ENCODE data around the gene OBP2B.
A peak's percentile ranks its signal among the peaks of the same experiment; 100 is the strongest.
"Not testable (repeated sequence)": the region's sequence is repeated elsewhere in the genome, so short reads cannot be mapped to it uniquely, and the experiment has no call there.

OBP2B gene

DNA sequence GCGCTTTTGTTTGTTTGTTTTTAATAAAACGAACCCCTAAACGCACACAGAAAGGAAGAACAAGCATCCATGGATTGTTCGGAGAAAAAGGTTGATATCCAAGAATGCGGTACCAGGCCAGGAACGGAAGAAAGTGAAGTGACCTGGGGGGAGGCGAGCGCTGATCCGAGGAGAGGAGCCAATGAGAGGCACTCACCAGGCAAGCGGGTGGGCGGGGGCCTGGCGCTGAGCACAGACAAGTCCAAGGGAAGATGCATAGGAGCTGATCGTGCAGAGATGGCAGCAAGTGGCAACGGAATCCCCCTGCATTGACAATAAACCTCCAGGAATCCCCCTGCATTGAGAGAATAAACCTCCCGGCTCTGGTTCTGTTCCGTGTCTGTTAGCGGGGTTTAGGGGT lies 8.4 kb downstream of the OBP2B start:
- DNase-seq = no peak

DNA sequence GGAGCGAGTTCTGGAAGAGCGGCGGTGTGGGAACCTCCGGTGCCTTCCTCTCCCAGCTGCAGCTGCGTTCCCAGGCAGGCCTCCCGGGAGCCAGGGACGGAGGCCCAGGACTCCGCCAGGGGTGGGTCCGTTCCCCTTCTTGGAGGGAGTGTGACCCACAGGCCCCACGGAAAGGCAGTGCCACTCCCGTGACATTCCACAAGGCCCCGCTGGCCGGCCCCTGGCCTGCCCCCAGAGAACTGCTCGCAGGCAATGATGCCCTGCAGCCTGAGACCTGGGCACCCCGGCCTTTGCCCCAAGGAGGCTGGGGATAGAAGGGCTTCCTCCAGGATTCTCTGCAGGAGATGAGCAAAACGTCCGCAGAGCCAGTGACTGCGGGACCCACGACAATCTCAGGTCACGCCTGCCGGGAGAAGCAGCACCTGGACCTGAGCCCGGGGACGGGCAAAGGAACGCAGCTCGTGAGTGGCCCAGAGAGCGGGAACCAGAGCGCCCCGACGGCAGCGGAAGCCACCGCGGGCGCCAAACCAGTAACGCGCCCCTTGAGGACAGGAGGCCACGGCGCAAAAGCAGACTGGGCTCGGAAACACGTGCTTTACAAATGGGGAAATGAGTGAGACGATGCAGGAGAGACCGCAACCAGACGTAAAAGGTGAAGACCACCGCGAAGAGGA lies 9.3 kb downstream of the OBP2B start:
- DNase-seq = peak; percentile 86

DNA sequence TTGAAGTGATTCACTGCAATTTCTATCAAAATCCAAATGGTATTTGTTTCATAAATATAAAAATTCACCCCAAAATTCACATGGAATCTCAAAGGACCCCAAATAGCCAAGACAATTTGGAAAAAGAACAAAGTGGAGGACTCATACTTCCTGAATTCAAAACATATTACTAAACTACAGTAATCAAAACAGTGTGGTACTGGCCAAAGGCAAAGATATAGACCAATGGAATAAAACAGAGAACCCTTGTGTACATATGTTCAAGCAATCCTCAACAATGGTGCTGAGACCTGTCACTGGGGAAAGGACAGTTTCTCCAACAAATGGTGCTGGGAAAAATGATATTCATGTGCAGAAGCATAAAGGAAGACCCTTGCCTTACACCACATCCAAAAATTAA lies 14.0 kb downstream of the OBP2B start:
- no peak for DNase-seq

DNA sequence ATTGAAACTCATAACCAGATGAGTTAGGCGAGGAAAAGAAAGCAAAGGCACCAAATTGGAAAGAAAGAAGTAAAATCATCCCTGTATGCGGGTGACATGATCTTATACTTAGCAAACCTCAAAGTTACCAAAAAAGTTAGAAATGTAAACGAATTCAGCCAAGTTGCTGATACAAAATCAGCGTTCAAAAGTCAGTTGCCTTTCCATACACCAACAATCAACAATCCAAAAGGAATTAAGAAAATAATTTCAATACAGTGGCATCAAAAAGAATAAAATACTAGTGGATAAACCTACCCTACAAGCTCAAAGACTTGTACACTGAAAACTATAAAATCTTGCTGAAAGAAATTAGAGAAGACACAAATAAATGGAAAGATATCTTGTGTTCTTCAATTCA lies 14.5 kb downstream of the OBP2B start:
- DNase-seq = no peak

DNA sequence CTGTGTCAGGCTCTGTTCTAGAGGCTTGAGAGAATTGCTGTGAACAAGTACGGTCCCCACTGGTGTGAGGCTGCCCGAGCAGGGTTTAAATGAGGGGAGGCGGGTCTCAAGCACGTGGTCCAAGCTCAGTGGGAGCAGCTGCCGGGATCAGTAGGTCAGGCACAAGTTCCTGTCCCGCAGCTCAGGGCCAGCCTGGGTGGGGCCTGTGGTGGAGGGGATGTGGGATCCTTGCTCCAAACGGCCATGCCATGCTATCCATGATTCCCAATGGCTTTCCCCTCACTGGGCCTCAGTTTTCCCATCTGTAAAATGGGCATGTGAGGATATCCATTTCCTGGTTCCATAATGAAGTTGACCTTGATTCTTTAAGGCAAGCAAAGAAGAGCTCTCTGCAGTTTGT lies 17.1 kb downstream of the OBP2B start:
- no peak for DNase-seq

DNA sequence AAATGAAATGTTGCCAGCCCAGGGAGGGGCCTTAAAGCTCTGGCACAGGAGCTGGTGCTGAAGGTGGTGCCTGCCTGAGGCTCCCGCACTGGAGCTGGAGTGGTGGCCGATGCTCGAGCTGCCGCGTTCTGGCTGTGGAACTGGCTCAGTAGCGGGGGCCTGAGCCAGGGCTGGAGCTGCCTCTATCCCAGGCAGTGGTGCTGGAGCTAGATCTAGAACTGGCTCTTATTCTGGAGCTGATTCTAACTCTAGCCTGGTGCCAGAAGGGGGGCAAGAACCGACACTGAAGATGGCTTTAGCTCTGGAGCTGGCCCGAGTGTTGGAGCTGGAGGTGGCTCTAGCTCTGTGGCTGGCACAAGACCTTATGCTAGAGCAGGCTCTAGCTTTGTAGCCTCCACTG lies 19.2 kb downstream of the OBP2B start:
- no peak for DNase-seq

DNA sequence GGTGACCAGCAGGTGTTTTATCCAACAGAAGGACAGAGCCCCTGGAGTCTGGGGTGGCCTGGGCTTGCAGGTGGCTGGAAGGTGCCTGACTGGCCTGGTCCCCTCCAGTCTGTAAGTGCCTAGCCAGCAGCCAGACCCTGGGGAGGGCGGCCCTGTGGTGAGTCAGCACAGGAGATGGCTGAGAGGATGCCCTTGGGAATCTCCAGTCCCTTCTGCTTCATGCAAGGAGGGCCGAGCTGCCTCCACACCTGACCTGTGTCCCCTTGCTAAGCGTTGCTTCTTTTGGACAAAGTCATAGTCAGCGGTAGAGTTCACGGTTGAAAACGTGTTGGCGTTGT lies 20.2 kb downstream of the OBP2B start:
- DNase-seq = no peak

DNA sequence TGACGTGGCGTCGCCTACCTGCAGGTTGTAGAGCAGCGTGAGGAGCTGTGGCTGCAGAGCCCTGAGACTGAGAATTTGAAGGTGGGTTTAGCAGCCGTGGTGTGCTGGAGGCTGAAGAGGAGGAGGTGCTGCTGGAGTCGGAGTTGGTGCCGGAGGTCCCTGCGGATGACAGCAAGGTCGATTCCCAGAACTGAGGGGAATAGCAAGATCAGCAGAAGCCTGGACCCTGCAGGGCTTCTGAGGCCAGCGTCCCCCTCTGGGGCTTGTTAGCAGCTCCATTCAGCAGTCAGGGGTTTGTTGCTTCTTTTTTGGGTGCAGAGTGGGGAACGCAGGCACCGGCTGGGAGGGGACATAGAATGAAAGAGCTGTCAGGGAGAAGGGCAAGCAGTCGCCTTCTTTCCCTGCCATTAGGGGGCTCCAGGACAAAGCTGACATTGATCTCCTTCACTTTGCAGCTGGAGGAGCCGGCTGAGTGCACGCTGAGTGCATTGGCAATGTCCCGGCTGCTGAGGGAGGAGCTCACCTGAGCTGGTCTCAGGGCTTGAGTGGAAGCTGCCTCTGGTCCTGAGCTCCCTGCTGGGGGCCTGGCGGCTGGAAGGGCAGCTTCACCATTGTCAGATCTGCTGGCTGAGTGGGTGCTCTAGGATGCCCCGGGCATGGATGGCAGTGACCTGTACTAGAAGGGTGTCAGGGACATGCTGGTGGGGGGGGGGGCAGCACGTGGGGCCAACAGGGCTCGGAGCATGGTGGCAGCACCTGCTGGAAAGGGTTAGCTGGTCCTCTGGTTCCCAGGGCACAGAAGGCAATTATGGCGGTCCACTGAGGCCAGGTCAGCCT lies 20.8 kb downstream of the OBP2B start:
- DNase-seq = peak; percentile 57

DNA sequence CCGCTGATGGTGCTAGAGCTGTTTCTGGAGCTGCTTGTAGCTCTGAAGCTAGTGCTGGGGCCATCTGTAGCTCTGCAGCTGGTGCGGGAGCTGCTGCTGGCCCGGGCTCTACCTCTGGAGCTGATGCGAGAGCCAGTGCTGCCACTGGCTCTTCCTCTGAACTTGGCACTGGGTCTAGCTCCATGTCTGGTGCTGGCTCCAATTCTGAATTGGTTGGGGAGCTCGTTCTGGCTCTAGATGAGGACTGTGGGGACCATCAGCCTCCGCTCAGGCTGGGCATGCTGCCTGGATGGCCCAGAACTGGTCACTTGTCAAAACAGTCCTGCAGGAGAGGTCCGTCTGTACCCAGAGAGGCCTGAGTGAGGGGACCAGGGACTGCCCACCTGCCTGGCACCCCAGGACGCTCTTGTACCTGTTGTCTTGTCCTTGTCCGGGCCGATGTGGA lies 21.5 kb downstream of the OBP2B start:
- no peak for DNase-seq

DNA sequence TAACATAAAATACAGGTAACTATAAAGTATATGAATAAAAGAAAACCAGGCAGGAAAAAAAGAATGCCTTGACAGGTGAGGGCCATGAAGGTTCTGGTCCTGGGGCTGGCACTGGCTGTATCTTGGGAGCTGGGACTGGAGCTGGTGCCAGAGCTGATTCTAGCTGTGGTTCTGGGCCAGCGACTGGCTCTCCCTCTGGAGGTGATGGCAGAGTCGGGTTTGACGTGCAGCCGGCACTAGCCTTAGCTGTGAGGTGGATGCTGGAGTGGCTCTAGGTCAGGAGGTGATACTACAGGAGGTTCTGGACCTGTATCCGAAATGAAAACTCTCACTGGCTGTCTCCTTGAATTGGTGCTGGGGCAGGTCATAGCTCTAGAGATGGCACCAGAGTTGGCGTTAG lies 22.3 kb downstream of the OBP2B start:
- no peak for DNase-seq

DNA sequence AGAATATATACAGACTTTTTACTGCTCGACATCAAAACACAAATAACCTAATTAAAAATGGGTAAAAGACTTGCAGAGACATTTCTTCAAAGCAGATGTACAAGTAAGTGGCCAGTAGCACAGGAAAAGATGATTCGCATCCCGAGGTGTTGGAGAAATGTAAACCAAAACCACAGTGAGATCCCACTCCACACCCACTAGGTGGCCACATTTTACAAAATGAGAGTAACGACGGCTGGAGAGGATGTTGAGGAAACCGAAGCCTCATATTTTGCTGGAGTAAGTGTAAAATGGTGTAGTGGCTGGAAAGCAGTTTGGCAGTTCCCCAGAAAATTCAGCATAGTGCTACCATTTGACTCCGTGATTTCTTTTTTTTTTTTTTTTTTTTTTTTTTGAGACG lies 24.1 kb downstream of the OBP2B start:
- peak; percentile 84 for DNase-seq

DNA sequence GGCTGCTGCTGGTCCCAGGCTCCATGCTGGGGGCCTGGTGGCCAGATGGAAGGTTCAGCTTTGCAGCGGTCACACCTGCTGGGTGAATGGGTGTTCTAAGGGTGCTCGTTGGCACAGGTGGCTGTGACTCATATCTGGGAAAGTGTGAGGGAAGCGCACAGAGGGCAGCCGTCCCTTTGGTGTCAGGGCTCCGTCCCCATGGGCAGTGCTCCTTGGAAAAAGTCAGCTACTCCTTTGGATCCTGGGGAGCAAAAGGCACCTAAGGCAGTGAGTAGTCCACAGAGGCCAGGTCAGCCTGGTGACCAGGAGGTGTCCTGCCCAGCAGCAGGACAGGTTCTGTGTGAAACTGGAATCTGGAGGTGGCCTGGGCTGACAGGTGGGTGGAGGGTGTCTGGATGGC lies 26.9 kb downstream of the OBP2B start:
- DNase-seq = no peak

DNA sequence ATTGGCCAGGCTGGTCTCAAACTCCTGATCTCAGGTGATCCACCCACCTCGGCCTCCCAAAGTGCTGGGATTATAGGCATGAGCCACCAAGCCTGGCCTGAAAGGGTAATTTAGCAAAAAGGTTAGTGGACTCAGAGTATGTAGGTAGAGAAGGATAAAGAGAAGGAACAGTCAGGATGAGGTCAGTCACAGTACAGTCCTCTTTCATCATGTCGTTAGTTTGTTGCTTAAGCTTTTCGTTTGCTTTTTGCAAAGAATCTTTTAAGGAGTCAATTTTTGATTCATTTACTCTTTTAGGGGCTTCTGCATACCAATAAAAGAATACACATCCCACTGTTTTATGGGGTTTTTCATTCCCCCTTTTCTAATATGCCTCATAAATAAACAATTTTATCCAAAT lies 27.5 kb downstream of the OBP2B start:
- no peak for DNase-seq

DNA sequence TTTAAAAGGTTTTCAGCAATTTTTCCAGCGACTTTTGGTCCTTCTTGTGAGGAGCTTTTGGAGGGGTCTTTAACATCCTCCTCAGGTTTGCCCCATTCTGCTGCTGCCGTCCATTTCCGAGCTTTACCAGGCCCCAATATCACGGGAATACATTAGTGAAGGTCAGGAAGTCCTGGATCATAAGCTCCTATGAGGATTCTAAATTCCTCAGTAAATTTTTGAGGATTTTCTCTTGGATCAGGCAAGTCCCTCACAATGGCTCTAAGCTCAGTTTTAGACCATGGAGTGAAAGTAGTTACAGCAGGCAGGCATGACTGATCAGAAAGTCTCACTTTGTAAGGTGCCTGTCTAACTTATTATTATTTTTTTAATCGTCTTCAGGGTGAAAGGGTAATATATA lies 28.1 kb downstream of the OBP2B start:
- no peak for DNase-seq

DNA sequence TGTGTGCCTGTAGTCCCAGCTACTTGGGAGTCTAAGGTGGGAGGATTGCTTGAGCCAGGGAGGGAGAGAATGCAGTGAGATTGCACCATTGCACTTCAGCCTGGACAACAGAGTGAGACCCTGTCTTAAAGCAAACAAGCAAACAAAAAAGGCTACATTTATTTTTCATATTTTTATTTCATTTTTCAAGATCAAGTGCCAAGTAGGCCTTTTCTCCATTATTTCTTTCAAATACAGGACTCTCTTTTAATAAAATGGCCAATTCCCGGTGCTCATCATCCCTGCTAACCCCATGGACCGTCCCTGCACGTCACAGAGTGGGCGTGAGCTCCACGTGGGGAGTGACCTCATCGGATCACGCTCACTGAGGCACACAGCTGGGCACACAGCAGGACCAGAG lies 36.0 kb downstream of the OBP2B start:
- DNase-seq = no peak

DNA sequence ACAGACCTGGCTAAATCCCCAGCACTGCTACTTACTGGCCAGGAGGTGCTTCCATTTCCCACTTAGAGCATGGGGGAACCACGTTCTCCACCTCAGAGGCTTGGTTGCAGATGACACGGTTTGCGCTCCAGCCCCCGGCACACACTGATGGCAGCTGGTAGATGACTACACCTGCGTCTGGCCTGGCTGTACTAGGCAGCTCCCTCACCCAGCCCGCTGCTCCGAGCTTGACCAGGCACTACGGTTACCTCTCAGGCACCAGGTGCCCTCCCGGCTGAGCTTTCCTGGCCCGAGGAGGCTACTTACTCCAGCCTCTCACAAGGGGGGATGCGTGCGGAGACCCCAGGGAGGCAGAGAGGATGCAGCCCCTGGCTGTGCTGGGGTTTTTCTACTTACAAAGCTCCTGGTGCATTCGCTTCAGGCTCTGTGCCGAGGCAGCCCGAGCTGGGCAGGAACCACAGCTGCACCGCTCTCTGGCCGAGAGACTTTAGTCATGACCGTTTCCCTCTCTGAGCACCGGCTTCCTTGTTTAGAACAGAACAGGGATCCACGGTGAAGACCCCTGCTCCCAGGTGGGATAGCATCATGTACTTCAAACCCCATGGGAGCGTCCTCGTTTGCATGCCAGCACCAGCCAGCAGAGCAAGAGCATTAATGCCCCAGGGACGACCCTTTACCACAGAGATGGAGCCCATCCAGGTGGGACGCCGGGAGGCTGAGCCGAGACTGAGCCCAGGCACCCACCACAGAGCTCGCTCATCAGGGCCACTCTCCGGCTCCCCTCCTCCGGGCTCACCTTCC lies 37.7 kb downstream of the OBP2B start:
- DNase-seq = no peak

DNA sequence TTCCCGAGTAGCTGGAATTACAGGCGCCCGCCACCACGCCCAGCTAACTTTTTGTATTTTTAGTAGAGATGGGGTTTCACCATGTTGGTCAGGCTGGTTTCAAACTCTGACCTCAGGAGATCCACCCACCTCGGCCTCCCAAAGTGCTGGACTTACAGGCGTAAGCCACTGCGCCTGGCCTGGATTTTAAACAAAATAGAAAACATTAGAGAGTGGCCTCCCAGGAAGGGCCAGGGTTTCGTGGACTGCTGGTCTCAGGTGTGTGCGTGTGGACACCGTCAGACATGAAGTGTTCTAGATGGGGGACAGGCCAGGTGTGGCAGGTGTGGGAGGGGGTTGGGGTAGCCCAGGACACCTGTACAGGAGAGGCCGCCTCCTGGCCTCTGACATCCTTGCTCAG lies 38.3 kb downstream of the OBP2B start:
- no peak for DNase-seq

DNA sequence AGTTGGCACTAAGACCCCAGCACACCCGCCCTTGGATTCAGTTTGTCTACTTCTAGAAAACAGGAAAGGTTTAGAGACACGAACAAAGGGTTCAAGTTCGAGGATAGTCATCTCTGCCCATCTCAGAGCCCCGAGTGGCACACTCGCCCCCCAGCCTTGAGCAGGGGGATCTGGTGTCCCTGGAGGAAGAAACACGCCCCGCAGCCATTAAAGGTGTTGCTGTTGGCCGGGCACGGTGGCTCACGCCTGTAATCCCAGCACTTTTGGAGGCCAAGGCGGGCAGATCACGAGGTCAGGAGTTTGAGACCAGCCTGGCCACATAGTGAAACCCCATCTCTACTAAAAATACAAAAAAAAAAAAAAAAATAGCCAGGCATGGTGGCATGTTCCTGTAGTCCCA lies 39.4 kb downstream of the OBP2B start:
- not testable (repeated sequence) for DNase-seq

DNA sequence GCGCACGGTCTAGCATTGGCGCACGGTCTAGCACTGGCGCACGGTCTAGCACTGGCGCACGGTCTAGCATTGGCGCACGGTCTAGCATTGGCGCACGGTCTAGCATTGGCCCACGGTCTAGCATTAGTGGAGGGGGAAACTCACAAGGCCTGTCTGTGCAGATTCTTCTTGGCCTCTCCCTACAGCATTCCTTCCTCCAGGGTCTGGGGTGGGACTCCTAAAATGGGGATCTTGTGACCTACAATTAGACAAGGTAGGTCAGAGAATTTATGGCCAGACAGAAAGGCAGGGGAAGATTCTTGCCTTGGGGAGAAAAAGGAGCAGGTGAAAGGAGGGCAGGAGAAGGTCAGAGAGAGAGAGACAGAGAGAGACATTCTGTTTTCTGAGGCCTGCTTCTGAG lies 39.9 kb downstream of the OBP2B start:
- no peak for DNase-seq

DNA sequence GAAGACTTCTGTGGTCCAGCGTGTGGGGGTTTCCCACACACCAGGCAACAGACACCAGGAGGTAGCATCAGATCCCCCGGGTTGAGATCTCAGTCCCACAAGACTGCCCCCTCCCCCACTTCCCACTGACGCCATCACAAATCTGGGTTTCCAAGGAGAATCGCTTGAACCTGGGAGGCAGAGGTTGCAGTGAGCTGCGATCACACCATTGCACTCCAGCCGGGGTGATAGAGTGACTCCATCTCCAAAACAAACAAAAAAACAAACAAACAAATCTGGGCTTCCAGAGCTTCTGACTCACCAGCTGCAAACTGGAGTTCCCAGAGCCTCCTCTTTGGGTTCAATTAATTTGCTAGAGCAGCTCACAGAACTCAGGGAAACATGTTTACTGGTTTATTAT lies 40.6 kb downstream of the OBP2B start:
- no peak for DNase-seq

DNA sequence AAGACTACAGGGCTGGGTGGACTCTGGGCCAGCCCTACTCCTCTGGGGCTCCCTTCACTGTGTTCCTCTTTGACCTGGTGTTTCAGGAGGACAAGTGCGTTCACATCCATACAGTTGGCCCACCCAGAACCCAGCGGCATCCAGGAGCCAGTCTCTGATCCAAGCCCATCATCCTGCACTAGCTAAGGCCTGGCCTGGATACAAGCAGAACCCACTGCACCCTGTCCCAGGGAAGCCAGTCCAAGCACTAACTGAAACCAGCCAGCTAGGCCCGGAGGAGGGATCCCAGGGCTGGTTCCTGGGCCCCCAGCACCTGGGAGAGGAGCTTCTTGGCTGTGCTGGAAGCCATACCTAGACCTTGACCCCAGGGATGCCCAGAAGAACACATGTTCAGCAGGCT lies 41.3 kb downstream of the OBP2B start:
- DNase-seq = no peak

DNA sequence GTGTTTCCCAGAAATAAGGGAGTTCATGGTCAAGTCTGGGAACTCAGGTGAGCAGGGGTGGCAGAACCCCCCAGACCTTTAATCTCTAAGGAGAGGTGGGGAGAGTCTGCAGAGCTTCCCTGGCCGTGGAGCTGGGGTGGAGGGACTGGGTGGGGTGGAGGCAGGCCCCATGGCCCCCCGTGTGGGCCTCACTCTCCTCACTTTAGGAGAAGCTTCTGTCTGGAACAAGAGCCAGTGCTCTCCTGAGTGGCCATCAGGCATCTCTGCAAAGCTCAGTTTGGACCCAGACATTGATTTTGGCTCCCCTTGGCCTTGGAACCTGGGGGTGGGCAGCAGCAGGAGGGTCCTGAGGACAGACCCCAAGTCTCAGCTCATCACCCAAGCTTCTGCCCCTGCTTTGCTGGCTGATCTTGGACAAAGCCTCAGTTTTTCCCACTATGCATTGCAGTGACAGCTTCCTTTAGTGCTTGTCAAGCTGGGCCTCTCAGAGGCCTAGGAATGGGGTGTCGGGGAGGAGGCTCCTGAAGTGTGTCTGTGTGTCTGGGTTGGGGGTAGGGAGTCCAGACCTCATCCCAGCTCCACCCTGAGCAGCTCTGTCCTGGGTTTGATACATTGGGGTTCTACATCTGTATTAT lies 41.8 kb downstream of the OBP2B start:
- no peak for DNase-seq

DNA sequence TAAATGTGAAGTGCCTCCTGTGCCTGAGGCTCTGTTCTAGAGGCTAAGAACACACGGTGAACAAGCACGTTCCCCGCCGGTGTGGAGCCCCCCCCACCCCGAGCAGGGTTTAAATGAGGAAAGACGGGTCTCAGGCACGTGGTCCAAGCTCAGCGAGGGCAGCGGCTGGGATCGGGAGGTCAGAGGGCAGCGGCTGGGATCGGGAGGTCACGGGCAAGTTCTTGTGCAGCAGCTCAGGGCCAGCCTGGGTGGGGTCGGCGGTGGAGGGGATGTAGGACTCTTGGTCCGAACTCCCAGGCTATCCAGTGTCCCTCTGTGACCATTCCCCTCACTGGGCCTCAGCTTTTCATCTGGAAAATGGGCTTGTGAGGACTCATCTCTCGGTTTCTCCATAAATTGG lies 42.7 kb downstream of the OBP2B start:
- DNase-seq = no peak

DNA sequence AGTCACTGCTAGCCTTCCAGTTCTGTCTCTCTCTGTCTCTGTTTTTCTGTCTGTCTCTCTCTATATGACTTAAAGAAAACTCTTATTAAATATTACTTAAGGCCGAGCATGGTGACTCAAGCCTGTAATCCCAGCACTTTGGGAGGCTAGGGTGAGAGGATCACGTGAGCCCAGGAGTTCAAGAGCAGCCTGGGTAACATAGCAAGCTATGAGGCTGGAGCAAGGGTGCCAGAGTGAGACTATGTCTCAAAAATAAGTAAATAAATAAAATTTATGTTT lies 43.7 kb downstream of the OBP2B start:
- no peak for DNase-seq

Data from NCI-H69 (cell line).